M059J (cell line): ENCODE results near the gene MYG1. TPM values are rescaled to one million over a fixed set of nuclear protein-coding genes. Genes with fewer than 3 reads are reported as not detected.
"Not testable (repeated sequence)": the region's sequence is repeated elsewhere in the genome, so short reads cannot be mapped to it uniquely, and the experiment has no call there.

Experiments
- DNase-seq: peaks from one replicate; pipeline ENCODE4 v3.0.0-alpha.2; 2012; ENCODE audit warnings: low read depth
- total RNA-seq: library from RNA; depleted of rRNA; stranded (reverse); fragments of >200 nt; shearing (Covaris generic); gene quantifications from 2 replicates; pipeline ENCODE4 v1.2.3, GENCODE V29; 2014

Gene MYG1
- total RNA-seq, 1 experiment from 2014 or later, result 43.6 TPM

GRCh38 chr12:53327435-53328042 lies 28.0 kb downstream of the MYG1 start:
- DNase-seq, result peak; percentile 30

DNA sequence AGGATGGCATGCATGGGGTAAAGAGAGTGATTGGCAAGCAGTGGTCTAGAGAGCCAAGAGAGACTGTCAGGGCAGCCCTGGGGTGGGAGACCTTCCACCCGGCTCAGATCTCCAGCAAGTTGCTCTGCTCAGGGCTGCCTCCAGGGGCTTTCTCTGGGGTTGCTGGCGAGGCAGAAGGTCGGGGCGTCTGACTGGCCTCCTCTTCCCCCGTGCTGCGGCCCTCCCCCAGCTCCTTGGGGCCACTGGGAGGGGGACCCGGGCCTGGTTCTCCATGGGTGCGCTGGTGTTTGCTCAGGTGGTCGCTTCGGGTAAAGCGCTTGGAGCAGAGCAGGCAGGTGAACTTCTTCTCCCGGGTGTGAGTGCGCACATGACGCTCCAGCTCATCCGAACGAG lies 28.5 kb downstream of the MYG1 start:
- no peak for DNase-seq

DNA sequence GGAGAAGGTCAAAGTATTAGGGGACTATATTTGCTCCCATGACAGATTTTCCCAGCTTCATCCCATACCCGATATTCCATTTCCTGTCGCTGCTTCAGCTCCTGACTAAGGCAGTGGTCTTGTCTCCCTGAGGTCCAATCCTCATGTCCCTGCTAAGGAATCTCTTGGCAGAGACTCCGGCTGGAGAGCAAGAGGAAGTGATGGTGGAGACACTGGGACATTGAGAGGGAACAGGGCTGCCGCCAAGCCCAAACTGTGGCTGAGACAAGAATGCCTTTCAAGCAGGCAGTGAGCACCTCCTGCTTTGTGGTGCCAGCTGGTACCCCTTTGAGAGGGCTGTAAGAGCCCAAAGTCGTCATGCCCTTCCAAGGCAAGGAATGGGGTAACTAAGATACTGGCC lies 31.2 kb downstream of the MYG1 start:
- no peak for DNase-seq

DNA sequence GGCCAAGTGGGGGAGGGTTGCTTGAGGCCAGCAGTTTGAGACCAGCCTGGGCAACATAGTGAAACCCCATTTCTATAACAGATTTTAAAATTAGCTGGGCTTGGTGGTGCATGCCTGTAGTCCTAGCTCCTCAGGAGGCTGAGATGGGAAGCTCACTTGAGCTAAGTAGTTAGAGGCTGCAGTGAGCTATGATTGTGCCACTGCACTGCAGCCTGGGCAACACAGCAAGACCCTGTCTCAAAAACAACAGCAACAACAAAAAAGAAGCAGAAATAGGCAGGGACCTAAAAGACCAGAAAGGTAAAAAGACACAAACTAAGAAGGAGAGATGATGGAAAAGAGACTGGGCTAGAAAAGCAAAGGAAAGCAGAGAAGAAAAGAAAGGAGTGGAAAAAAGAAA lies 32.8 kb downstream of the MYG1 start:
- DNase-seq, result not testable (repeated sequence)

GRCh38 chr12:53332744-53333143 lies 33.2 kb downstream of the MYG1 start:
- DNase-seq, result no peak

DNA sequence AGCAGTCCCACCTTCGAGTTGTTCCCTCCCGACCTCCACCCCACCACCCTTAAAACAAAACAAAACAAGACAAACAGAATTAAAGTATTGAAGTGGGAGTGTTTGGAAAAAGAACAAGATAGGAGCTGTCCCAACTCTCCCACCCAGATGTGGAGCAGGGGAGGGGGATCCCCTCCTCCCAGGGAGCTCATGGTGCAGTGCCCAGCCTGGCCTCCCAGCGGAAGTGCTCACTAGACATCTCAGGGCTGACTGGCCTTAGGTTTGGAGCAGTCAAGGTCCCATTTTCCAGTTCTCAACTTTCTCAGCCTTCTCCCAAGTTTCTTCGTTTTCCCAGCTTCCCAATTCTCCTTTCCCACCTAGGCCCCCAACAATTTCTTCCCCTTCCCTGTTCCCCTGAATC lies 33.8 kb downstream of the MYG1 start:
- DNase-seq, result no peak

DNA sequence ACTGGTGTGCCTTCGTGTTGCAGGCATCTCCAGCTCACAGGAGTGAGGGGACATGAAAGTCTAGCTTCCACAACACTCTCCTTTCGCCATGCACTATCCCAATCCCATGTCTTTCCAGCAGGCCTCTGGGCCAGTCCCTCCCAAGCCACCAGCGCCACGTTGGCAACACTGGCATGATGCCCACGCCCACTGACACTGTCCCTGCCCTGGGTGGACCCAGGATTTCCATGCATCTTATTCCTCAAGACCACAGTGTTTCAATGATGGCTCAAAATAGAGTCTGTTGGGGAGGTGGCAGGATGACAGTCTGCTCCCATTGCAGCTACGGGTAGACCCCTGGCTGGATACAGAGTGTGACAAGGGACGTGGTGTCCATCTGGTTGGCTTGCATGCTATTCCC lies 34.4 kb downstream of the MYG1 start:
- DNase-seq, result no peak

DNA sequence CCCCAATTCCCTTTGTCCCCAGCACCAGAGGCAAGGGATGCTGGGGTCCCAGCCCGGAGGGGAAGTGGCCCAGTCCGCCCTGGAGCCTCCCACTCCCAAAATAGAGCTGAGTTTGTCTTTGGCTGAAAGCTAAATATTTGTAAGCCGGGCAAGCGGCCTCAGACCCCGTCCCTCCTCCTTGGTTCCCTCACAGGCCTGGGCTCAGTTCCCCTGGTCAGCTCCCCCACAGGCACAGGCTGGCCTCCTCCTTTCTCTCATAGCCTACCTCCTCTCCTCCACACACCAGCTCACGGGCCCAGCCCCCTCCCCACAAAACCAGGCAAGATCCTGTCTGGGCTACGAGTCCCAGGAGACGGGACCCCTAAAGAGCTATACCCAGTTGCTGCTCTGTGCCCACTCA lies 35.3 kb downstream of the MYG1 start:
- no peak for DNase-seq

DNA sequence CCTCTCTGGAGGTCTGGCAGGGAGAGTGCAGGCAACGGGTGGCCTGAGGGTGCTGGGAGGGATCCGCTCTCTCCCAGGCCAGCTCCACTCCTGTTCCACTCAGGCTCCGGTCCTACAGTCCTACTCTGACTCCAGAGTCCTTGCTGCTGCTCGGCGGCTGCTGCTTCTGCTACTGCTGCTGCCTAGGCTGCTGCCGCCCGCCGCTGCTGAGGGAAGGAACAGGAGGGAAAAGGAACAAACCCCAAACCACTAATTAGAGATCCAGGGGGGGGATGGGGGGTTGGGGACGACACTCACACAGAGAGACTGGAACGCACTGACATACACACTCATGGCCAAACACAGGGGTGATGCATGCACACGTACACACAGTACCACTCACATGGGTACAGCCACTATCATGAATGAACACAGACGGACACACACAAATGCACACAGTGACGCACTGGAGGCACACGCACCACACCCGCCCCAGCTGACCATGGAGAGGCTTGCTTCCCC lies 36.7 kb downstream of the MYG1 start, which contains the start of gene SP7:
Gene SP7 (minus strand): TSS at position 174 of the 501 bp plus-strand sequence. CDS start 708 bp downstream, outside the sequence.
- DNase-seq, result no peak

DNA sequence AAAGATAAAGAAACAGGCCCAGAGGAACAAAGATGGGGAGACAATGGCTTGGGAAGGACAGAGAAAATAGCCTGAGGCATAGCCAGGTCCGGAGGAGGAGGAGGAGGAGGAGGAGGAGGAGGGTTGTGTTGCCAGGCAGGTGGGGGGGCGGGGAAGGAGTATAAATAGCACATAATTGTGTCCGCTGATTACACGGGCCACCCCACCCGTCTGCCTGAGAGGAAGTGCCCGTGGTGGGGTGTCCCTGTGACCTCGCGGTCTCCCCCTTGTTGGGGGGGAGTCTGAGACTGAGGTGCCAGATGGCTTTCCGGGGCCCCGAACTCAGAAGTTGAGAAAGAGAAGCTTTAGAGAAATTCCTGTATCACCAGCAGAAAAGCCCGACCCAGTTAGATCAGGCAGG lies 38.5 kb downstream of the MYG1 start:
- no peak for DNase-seq

DNA sequence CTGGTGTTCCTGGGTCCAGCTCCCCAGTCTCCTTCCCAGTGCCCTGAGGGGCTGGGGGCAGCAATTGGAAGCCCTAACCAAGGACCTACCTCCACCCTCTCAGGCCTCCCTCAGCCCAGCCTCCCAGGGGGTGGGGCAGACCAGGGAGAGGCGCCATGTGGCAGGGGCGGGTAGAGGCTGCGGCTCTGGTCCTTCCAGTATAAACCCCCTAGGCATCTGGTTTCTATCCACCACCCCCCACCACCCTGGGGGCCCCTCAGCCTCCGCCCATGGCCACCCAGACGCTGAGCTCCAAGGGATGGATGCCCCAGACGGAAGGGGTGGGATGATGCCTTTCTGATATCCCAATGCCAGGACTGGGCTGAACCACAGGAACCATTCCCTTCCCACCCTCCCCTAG lies 39.4 kb downstream of the MYG1 start:
- no peak for DNase-seq

- DNase-seq, result no peak
These were observed 40.9 kb downstream of the MYG1 start for GRCh38 chr12:53340398-53340797.

DNA sequence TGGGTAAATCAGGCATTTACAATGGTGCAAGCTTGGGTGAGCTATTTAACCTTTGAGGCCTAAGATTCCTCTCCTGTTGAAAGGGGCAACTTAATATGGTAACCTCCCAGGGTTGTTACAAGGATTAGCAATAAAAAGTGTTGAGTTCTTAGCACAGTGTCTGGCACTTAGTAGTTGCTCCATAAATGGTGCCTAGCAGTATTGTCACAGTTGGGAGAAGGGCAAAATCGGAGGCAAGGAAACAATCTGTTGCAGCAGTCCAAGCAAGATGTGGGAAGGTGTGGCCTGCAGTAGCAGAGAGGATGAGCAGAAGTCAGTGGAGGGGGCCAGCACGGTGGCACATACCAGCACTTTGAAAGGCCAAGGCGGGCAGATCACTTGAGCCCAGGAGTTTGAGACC lies 44.0 kb downstream of the MYG1 start:
- no peak for DNase-seq

GRCh38 chr12:53343969-53344368 lies 44.5 kb downstream of the MYG1 start:
- no peak for DNase-seq

DNA sequence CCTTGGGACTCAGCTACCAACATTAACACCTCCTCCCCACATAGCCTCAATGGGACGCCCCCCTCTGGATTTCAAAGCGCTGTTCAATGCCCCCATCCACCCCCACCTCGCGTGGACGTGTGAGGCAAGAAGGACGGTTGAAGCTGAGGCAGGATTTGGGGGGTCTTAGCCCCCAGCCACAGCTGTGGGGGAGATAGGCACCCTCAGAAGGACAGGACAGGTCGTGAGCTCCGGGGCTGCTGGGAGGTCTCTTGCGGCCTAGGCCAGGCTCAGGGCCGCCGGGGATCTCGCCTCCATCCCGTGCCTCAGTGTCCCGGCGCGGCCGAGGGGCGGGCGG lies 45.0 kb downstream of the MYG1 start:
- no peak for DNase-seq

DNA sequence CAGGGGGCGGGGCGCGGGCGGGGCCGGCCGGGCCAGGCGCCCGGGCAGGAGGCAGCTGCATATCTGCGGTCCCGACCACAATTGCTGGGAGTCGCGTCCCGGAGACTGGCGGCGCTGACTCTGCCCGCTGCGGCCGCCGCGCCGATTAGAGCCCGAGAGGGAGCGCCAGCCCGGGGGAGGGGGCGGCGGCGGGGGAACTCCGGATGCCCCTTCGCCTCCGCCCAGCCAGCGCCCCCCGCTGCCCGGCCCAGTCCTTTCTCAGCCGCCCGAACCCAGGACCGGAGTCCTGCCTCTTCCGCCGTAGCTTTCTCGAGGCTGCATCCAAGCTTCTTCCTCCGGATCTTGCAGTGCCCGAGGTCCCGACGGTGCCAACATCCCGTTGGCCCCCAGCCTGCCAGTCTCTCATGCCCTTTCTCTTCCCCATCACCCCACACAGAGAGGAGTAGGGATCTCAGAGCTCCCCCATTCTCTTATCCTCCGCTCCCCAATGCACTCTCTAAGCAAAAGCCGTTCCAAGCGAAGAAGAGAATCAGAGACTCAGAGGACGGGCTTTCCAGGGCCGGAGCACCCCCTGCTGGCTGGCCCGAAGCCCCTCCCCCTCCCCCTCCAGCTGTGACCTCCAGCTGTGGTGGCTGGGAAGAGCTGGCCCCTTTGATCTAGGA lies 45.5 kb downstream of the MYG1 start:
- peak; percentile 70 for DNase-seq

DNA sequence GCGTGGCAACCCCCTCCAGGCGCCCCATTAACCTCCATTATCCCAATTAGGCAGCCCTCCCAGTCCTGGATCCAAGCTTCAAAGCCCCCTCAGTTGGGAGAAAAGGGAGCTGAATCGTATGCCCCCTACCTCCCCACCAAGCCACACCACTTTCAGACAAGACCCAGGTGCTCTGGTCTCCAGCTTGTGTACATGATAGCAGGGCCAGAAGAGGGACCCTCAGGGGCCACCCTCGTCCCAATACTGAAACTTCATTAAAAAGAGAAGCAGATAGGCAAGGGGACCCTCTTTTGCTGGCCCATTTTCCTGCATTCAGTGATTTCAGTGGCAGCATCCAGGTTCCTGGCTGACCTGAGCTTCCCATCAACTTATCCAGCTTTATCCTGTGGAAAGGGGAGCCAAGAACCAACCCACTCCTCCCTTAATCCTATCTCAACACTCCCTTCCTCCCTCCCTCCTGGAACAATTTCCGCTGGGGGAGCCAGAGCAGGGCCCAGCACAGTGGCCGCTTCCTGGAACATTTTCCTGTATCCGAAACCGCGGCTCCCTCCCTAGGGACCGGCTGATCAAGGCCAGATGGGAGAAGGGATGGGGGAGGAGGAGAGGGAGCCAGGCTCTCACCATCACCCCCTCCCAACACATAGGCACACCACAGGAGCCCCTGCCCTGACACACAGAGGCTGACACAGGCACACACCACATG lies 46.1 kb downstream of the MYG1 start:
- no peak for DNase-seq

DNA sequence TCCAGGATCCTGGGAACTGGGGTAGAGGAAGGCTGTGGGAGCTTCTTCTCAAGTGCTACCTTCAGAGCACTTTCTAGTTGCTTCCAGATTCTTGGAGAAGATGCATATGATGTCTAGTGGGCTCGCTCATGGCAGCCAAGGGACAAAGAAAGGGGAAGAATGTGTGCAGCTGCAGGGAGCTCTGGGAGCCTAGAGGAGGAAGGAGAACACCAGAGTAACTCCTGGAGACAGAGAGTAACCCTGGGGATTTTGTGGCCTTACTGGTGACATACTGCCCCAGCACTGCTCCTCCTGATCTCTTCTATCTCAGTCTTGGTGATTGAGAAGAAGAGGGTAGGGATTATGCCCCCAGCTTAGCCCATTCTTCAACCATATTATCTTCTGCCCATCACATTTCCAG lies 47.0 kb downstream of the MYG1 start:
- no peak for DNase-seq

DNA sequence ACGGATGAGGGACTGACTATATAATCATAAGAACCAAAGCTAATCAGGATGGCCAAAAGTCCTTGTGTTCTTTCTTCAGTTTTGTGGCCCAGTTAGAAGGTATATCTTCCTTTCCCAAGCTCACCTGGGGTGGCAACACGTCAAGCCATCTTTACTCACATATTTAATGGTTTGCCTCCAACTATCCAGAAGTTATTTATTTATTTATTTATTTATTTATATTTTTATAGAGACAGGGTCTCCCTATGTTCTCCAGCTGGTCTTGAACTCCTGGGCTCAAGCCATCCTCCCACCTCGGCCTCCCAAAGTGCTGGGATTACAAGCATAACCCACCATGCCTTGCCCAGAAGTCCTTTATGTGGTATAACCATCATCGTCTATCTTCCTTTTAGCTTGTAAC lies 48.4 kb downstream of the MYG1 start:
- DNase-seq, result no peak

GRCh38 chr12:53352331-53353256 lies 53.1 kb downstream of the MYG1 start:
- peak; percentile 85 for DNase-seq

DNA sequence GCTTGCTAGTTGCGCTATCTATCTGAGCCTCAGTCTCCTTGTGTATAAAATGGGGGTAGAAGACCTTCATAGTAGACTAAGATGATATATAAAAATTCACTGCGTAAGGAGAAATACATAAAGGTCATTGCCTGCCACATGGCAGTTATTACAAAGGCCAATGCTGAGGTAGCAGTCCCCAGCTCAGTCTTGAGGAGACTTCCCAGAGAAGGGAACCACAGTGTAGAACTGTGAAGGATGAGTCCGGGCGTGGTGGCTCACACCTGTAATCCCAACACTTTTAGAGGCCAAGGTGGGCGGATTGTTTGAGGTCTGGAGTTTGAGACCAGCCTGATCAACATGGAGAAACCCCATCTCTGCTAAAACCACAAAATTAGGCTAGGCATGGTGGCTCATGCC lies 53.8 kb downstream of the MYG1 start:
- DNase-seq, result no peak

DNA sequence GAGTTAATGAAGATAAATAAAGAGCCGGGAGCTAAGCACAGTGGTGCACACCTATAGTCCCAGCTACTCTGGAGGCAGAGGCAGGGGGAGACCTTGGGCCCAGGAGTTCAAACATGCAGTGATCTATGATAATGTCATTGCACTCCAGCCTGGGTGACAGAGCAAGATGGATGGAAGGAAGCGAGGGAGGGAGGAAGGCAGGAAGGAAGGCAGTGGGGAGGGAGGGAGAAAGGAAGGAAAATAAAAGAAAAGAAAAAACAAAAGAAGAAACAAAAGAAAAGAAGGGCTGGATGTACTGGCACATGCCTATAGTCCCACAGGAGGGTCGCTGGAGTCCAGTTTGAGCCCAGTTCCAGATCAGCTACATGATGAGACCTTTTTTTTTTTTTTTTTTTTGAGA lies 55.6 kb downstream of the MYG1 start:
- DNase-seq, result no peak
